Muscle layer of duodenum (tissue), 2 donors: ENCODE data around the gene FBH1.
"Not testable (repeated sequence)": the region's sequence is repeated elsewhere in the genome, so short reads cannot be mapped to it uniquely, and the experiment has no call there.

Source experiments
- H3K27ac ChIP-seq: one replicate; pipeline ENCODE4 v1.7.0; 2013; ENCODE audit warnings: mild to moderate bottlenecking, low read length
- H3K27me3 ChIP-seq: one replicate; pipeline ENCODE4 v1.7.0; 2013; ENCODE audit warnings: low read depth, mild to moderate bottlenecking, control low read depth, low read length
- H3K36me3 ChIP-seq, 2 donors: one replicate each; pipeline ENCODE4 v1.7.0; 2013; ENCODE audit warnings: low read length in 2 of 2, control low read depth in 1 of 2, mild to moderate bottlenecking in 1 of 2; ENCODE audit not compliant: insufficient read depth in 2 of 2, control insufficient read depth in 1 of 2
- H3K4me1 ChIP-seq, 2 donors: one replicate each; pipeline ENCODE4 v1.7.0; 2013; ENCODE audit warnings: low read length in 2 of 2, mild to moderate bottlenecking in 2 of 2, control low read depth in 1 of 2, moderate library complexity in 1 of 2; ENCODE audit not compliant: insufficient read depth in 2 of 2, control insufficient read depth in 1 of 2
- H3K4me3 ChIP-seq, 2 donors: one replicate each; pipeline ENCODE4 v1.7.0; 2013; ENCODE audit warnings: low read length in 2 of 2, low read depth in 1 of 2, mild to moderate bottlenecking in 1 of 2
- H3K9me3 ChIP-seq, 2 donors: one replicate each; pipeline ENCODE4 v1.7.0; 2013; ENCODE audit warnings: low read length in 2 of 2, control low read depth in 1 of 2, mild to moderate bottlenecking in 1 of 2; ENCODE audit not compliant: control insufficient read depth in 1 of 2
- donor health status: healthy.

Gene FBH1

GRCh38 chr10:5942474-5942873, 52.4 kb downstream of the FBH1 start:
- Histone ChIP-seq H3K27me3 (no peaks in the 10 kb centered on the region), H3K27ac (peak overlapping the region; percentile 39), H3K36me3 (peaks cover 7 to 14% of the 10 kb centered on the region in 2 donors), H3K9me3 (no peaks in the 10 kb centered on the region), H3K4me3 (no peak overlapping the region), H3K4me1 (peaks cover 6 to 10% of the 10 kb centered on the region in 2 donors)

GRCh38 chr10:5943536-5943935, 53.5 kb downstream of the FBH1 start:
- Histone ChIP-seq H3K4me3 (no peak overlapping the region), H3K27me3 (no peaks in the 10 kb centered on the region), H3K4me1 (peaks cover 6 to 10% of the 10 kb centered on the region in 2 donors), H3K36me3 (peaks cover 0 to 4% of the 10 kb centered on the region in 2 donors), H3K9me3 (no peaks in the 10 kb centered on the region), H3K27ac (peak overlapping the region; percentile 88)

- no peaks in the 10 kb centered on the region for H3K27me3 ChIP-seq
- peaks cover 6 to 15% of the 10 kb centered on the region in 2 donors for H3K4me1 ChIP-seq
- peak overlapping the region; percentile 88 for H3K27ac ChIP-seq
- H3K4me3 ChIP-seq: peak overlapping the region; percentile 38 to 48
- H3K9me3 ChIP-seq: no peaks in the 10 kb centered on the region
- H3K36me3 ChIP-seq: no peaks in the 10 kb centered on the region
Measured at GRCh38 chr10:5944389-5945189, 54.5 kb downstream of the FBH1 start.

GRCh38 chr10:5945190-5945509, 55.1 kb downstream of the FBH1 start:
- Histone ChIP-seq H3K27ac (peak overlapping the region; percentile 88), H3K36me3 (no peaks in the 10 kb centered on the region), H3K27me3 (no peaks in the 10 kb centered on the region), H3K4me1 (peaks cover 6 to 15% of the 10 kb centered on the region in 2 donors), H3K9me3 (no peaks in the 10 kb centered on the region), H3K4me3 (peak overlapping the region; percentile 38 to 48)

GRCh38 chr10:5945561-5946418, 55.7 kb downstream of the FBH1 start:
- H3K4me3 ChIP-seq: peak overlapping the region; percentile 38 to 48
- no peaks in the 10 kb centered on the region for H3K36me3 ChIP-seq
- peaks cover 6 to 15% of the 10 kb centered on the region in 2 donors for H3K4me1 ChIP-seq
- no peaks in the 10 kb centered on the region for H3K27me3 ChIP-seq
- no peaks in the 10 kb centered on the region for H3K9me3 ChIP-seq
- H3K27ac ChIP-seq: peak overlapping the region; percentile 88

GRCh38 chr10:5946419-5946775, 56.4 kb downstream of the FBH1 start:
- peaks cover 6 to 15% of the 10 kb centered on the region in 2 donors for H3K4me1 ChIP-seq
- H3K4me3 ChIP-seq, H3K36me3 ChIP-seq, H3K27me3 ChIP-seq, H3K9me3 ChIP-seq: not testable (repeated sequence)
- peak overlapping the region; percentile 88 for H3K27ac ChIP-seq

GRCh38 chr10:5946786-5947185, 56.7 kb downstream of the FBH1 start:
- Histone ChIP-seq H3K9me3 (no peaks in the 10 kb centered on the region), H3K27ac (no peak overlapping the region), H3K4me1 (peaks cover 6 to 15% of the 10 kb centered on the region in 2 donors), H3K27me3 (no peaks in the 10 kb centered on the region), H3K4me3 (no peak overlapping the region), H3K36me3 (no peaks in the 10 kb centered on the region)

- Histone ChIP-seq H3K4me1 (peaks cover 6 to 15% of the 10 kb centered on the region in 2 donors), H3K27ac (no peak overlapping the region), H3K4me3 (no peak overlapping the region)
Measured at GRCh38 chr10:5947471-5948207, 57.6 kb downstream of the FBH1 start.

GRCh38 chr10:5948208-5948585, 58.2 kb downstream of the FBH1 start:
- Histone ChIP-seq H3K36me3 (peaks cover 0 to 4% of the 10 kb centered on the region in 2 donors), H3K4me3 (no peak overlapping the region), H3K27me3 (no peaks in the 10 kb centered on the region), H3K4me1 (peaks cover 6 to 15% of the 10 kb centered on the region in 2 donors), H3K27ac (no peak overlapping the region), H3K9me3 (no peaks in the 10 kb centered on the region)

More at GRCh38 chr10:5947471-5948207, 57.6 kb downstream of the FBH1 start:
- Histone ChIP-seq H3K27me3 (no peaks in the 10 kb centered on the region), H3K9me3 (no peaks in the 10 kb centered on the region), H3K36me3 (no peaks in the 10 kb centered on the region)

GRCh38 chr10:5949009-5949759, 59.1 kb downstream of the FBH1 start:
- Histone ChIP-seq H3K36me3 (peaks cover 0 to 4% of the 10 kb centered on the region in 2 donors), H3K9me3 (no peaks in the 10 kb centered on the region), H3K27ac (no peak overlapping the region), H3K4me3 (no peak overlapping the region), H3K27me3 (no peaks in the 10 kb centered on the region), H3K4me1 (peaks cover 0 to 10% of the 10 kb centered on the region in 2 donors)
